HEK293 (cell line): ENCODE data around the gene ERAS.

Experiments used
- CTCF ChIP-seq: fragments of 450-650 bp; formaldehyde crosslinking; IDR thresholded peaks from 2 replicates; pipeline ENCODE4 v1.5.1; 2016; ENCODE audit warnings: missing biosample characterization, missing genetic modification characterization
- HOXD13 ChIP-seq: sonication (generic); formaldehyde crosslinking; IDR thresholded peaks from 2 replicates; pipeline ENCODE4 v1.8.0; 2022; ENCODE audit warnings: missing genetic modification reagents, borderline replicate concordance
- KLF8 ChIP-seq: fragments of 450-650 bp; formaldehyde crosslinking; IDR thresholded peaks from 2 replicates; pipeline ENCODE4 v1.5.1; 2016; ENCODE audit warnings: missing biosample characterization, missing genetic modification characterization
- RBAK ChIP-seq: fragments of 450-650 bp; formaldehyde crosslinking; IDR thresholded peaks from 2 replicates; pipeline ENCODE4 v1.5.1; 2016; ENCODE audit warnings: missing biosample characterization, missing genetic modification characterization
- SCRT1 ChIP-seq: fragments of 450-650 bp; formaldehyde crosslinking; IDR thresholded peaks from 2 replicates; pipeline ENCODE4 v1.5.1; 2016; ENCODE audit warnings: missing biosample characterization, missing genetic modification characterization, borderline replicate concordance
- SETDB1 ChIP-seq: IDR thresholded peaks from one replicate; pipeline ENCODE4 v1.6.1; 2017; ENCODE audit warnings: mild to moderate bottlenecking, low read length, moderate library complexity, mixed read lengths; ENCODE audit not compliant: insufficient read length
- ZNF155 ChIP-seq: fragments of 450-650 bp; formaldehyde crosslinking; IDR thresholded peaks from 2 replicates; pipeline ENCODE4 v1.5.1; 2016; ENCODE audit warnings: missing biosample characterization, missing genetic modification characterization
- ZNF202 ChIP-seq: fragments of 450-650 bp; formaldehyde crosslinking; IDR thresholded peaks from 2 replicates; pipeline ENCODE4 v1.5.1; 2016; ENCODE audit warnings: missing biosample characterization, missing genetic modification characterization, borderline replicate concordance
- ZNF274 ChIP-seq, 2 experiments: fragments of 200-500 bp in 1 of 2; fragments of 450-650 bp in 1 of 2; sonication (Bioruptor generic) in 1 of 2; formaldehyde crosslinking in 1 of 2; IDR thresholded peaks; 2 replicates each; pipeline versions ENCODE4 v1.5.1 to v1.6.1; 2014 to 2016; ENCODE audit warnings: borderline replicate concordance in 1 of 2, inconsistent platforms in 1 of 2, low read length in 1 of 2, missing biosample characterization in 1 of 2, missing genetic modification characterization in 1 of 2
- ZNF37A ChIP-seq: fragments of 450-650 bp; IDR thresholded peaks from 2 replicates; pipeline ENCODE4 v1.5.1; 2018; ENCODE audit warnings: missing biosample characterization, missing genetic modification characterization
- ZNF398 ChIP-seq: fragments of 450-650 bp; formaldehyde crosslinking; IDR thresholded peaks from 2 replicates; pipeline ENCODE4 v1.5.1; 2017; ENCODE audit warnings: missing biosample characterization, missing genetic modification characterization
- ZNF404 ChIP-seq: fragments of 450-650 bp; formaldehyde crosslinking; IDR thresholded peaks from 2 replicates; pipeline ENCODE4 v1.5.1; 2017; ENCODE audit warnings: missing biosample characterization, missing genetic modification characterization
- ZNF488 ChIP-seq: fragments of 450-650 bp; formaldehyde crosslinking; IDR thresholded peaks from 2 replicates; pipeline ENCODE4 v1.5.1; 2016; ENCODE audit warnings: missing biosample characterization, missing genetic modification characterization
- ZNF518A ChIP-seq: fragments of 450-650 bp; formaldehyde crosslinking; conservative IDR thresholded peaks from 2 replicates; pipeline ENCODE4 v1.5.1; 2016; ENCODE audit warnings: low read depth, missing biosample characterization, missing genetic modification characterization
- ZNF555 ChIP-seq: fragments of 450-650 bp; formaldehyde crosslinking; conservative IDR thresholded peaks from 2 replicates; pipeline ENCODE4 v1.5.1; 2017; ENCODE audit warnings: missing biosample characterization, mild to moderate bottlenecking, missing genetic modification characterization, inconsistent platforms
- ZNF561 ChIP-seq: fragments of 450-650 bp; IDR thresholded peaks from 2 replicates; pipeline ENCODE4 v1.5.1; 2018; ENCODE audit warnings: missing biosample characterization, missing genetic modification characterization, borderline replicate concordance
- ZNF580 ChIP-seq: fragments of 450-650 bp; formaldehyde crosslinking; IDR thresholded peaks from 2 replicates; pipeline ENCODE4 v1.5.1; 2016; ENCODE audit warnings: missing biosample characterization, missing genetic modification characterization
- ZNF600 ChIP-seq: fragments of 450-650 bp; formaldehyde crosslinking; IDR thresholded peaks from 2 replicates; pipeline ENCODE4 v1.5.1; 2016; ENCODE audit warnings: missing biosample characterization, missing genetic modification characterization
- ZNF639 ChIP-seq: fragments of 450-650 bp; formaldehyde crosslinking; IDR thresholded peaks from 2 replicates; pipeline ENCODE4 v1.5.1; 2016; ENCODE audit warnings: missing biosample characterization, missing genetic modification characterization
- ZNF654 ChIP-seq: fragments of 450-650 bp; formaldehyde crosslinking; IDR thresholded peaks from 2 replicates; pipeline ENCODE4 v1.5.1; 2016; ENCODE audit warnings: low read depth, missing biosample characterization, missing genetic modification characterization
- ZNF677 ChIP-seq: fragments of 450-650 bp; IDR thresholded peaks from 2 replicates; pipeline ENCODE4 v1.5.0; 2018; ENCODE audit warnings: missing biosample characterization, mild to moderate bottlenecking, missing genetic modification characterization, moderate library complexity
- ZNF704 ChIP-seq: fragments of 450-650 bp; formaldehyde crosslinking; IDR thresholded peaks from 2 replicates; pipeline ENCODE4 v1.5.1; 2016; ENCODE audit warnings: missing biosample characterization, missing genetic modification characterization
- ZSCAN16 ChIP-seq: fragments of 450-650 bp; formaldehyde crosslinking; IDR thresholded peaks from 2 replicates; pipeline ENCODE4 v1.5.1; 2016; ENCODE audit warnings: missing biosample characterization, missing genetic modification characterization
- ZSCAN5A ChIP-seq: fragments of 450-650 bp; formaldehyde crosslinking; IDR thresholded peaks from 2 replicates; pipeline ENCODE4 v1.5.1; 2016; ENCODE audit warnings: missing biosample characterization, missing genetic modification characterization

ERAS gene

GRCh38 chrX:48801280-48802088 is 24.8 kb upstream of the ERAS start, which contains the start of gene HDAC6 (continued):
- TF ChIP-seq ZNF37A (tag by site-specific recombination) (no peak), SETDB1 (no peak), ZNF639 (peak; percentile 45; the same call in 1 of the 2 replicates), ZNF704 (no peak), ZNF202 (tag by site-specific recombination) (no peak), HOXD13 (CRISPR knock-in tag) (no peak), ZNF488 (tag by site-specific recombination) (no peak), ZNF398 (tag by site-specific recombination) (no peak), ZNF404 (no peak), ZNF580 (tag by site-specific recombination) (peak; percentile 70), RBAK (tag by site-specific recombination) (no peak), CTCF (tag by site-specific recombination) (no peak), ZSCAN16 (tag by site-specific recombination) (no peak), ZNF155 (no peak), ZNF274 (IDR thresholded peaks at IDR 0.05; ENCODE audit: low read length) (no peak), ZNF274 (tag by site-specific recombination; IDR thresholded peaks at IDR 0.05; ENCODE audit: borderline replicate concordance) (no peak), SCRT1 (no peak), ZNF654 (tag by site-specific recombination) (no peak), ZNF677 (tag by site-specific recombination) (no peak), ZNF561 (tag by site-specific recombination) (no peak; the same call in 1 of the 2 replicates), ZNF518A (0 out of 2 replicates have a peak, but pooled peaks have one; percentile 19), ZNF600 (peak; percentile 93), KLF8 (tag by site-specific recombination) (peak; percentile 94), ZSCAN5A (tag by site-specific recombination) (no peak), ZNF555 (tag by site-specific recombination) (no peak)
